Endothelial cell of umbilical vein (primary cell): ENCODE data around the gene SUPT3H. TPM values are rescaled to one million over a fixed set of nuclear protein-coding genes. Genes with fewer than 3 reads are reported as not detected.
"Not testable (repeated sequence)": the region's sequence is repeated elsewhere in the genome, so short reads cannot be mapped to it uniquely, and the experiment has no call there.

Source experiments
- BruUV-seq: library from RNA; stranded (reverse); fragments of 400-500 nt; replicated peaks from 2 replicates; lab custom pipeline; 2021; lab: Mats Ljungman, UMichigan
- CTCF ChIA-PET: fragments of 300-600, 350-600 bp; sonication (Branson Sonifier 250); formaldehyde crosslinking; loops from one replicate; lab custom pipeline; 2021; ENCODE audit warnings: antibody characterized with exemption, inconsistent platforms; lab: Charles Lee
- POLR2A ChIA-PET: fragments of 300-600, 350-600 bp; sonication (Branson Sonifier 250); formaldehyde crosslinking; loops from one replicate; lab custom pipeline; 2021; ENCODE audit warnings: antibody characterized with exemption, inconsistent platforms; lab: Charles Lee
- DNase-seq: peaks from one replicate; pipeline ENCODE4 v3.0.0-alpha.2; 2011; ENCODE audit warnings: low read depth, low spot score
- FAIRE-seq: peaks from 2 replicates; lab custom pipeline; 2011; peaks lifted over from hg19 to GRCh38; lab: Jason Lieb, UNC
- H2AFZ ChIP-seq: 2 replicates; pipeline ENCODE4 v1.6.0; 2012; ENCODE audit warnings: low read depth, low read length, control low read depth, inconsistent platforms
- H3K27ac ChIP-seq: 2 replicates; pipeline ENCODE4 v1.5.1; 2011; ENCODE audit warnings: low read depth, mild to moderate bottlenecking, control low read depth, low read length, moderate library complexity; ENCODE audit not compliant: insufficient read depth
- H3K27me3 ChIP-seq, 2 experiments: 2 replicates each; pipeline versions ENCODE4 v1.6.0 to v1.6.1; 2011; ENCODE audit warnings: low read length in 2 of 2, mixed read lengths in 1 of 2; ENCODE audit not compliant: control insufficient read depth in 2 of 2, insufficient read depth in 2 of 2
- H3K36me3 ChIP-seq, 2 experiments: 2 replicates in 1 of 2; 3 replicates in 1 of 2; pipeline ENCODE4 v1.5.1; 2011; ENCODE audit warnings: low read length in 2 of 2, mild to moderate bottlenecking in 1 of 2, moderate library complexity in 1 of 2; ENCODE audit not compliant: control insufficient read depth in 2 of 2, insufficient read depth in 2 of 2; ENCODE audit errors: extremely low read depth in 1 of 2
- H3K4me1 ChIP-seq: 3 replicates; pipeline ENCODE4 v1.5.1; 2011; ENCODE audit warnings: mild to moderate bottlenecking, low read length; ENCODE audit not compliant: control insufficient read depth, insufficient read depth; ENCODE audit errors: extremely low read depth
- H3K4me2 ChIP-seq: 2 replicates; pipeline ENCODE4 v1.6.1; 2011; ENCODE audit warnings: low read length, control low read depth, mixed read lengths; ENCODE audit not compliant: insufficient read depth
- H3K4me3 ChIP-seq, 3 experiments: fragments of 200-600 bp in 1 of 3; sonication (generic), shearing (Covaris generic) in 1 of 3; replicated peaks in 1 of 3; 2 replicates each; pipeline ENCODE4 v1.5.1; 2011 to 2016; ENCODE audit warnings: control low read depth in 3 of 3, low read length in 3 of 3, mild to moderate bottlenecking in 2 of 3, inconsistent platforms in 1 of 3, low read depth in 1 of 3, moderate library complexity in 1 of 3; ENCODE audit not compliant: insufficient read depth in 1 of 3
- H3K79me2 ChIP-seq: 2 replicates; pipeline ENCODE4 v1.6.0; 2012; ENCODE audit warnings: low read length, inconsistent platforms; ENCODE audit not compliant: control insufficient read depth, insufficient read depth
- H3K9ac ChIP-seq: replicated peaks from 2 replicates; pipeline ENCODE3; 2011; ENCODE audit warnings: low read length, control low read depth; ENCODE audit not compliant: insufficient read depth; ENCODE audit errors: extremely low read depth
- H3K9me1 ChIP-seq: replicated peaks from 3 replicates; pipeline ENCODE4 v1.6.0; 2011; ENCODE audit warnings: mild to moderate bottlenecking, low read length; ENCODE audit not compliant: control insufficient read depth, insufficient read depth; ENCODE audit errors: extremely low read depth
- H3K9me3 ChIP-seq: replicated peaks from 2 replicates; pipeline ENCODE4 v1.5.1; 2012; ENCODE audit warnings: low read length, inconsistent platforms; ENCODE audit not compliant: control insufficient read depth, insufficient read depth
- H4K20me1 ChIP-seq: replicated peaks from 2 replicates; pipeline ENCODE3; 2011; ENCODE audit warnings: mild to moderate bottlenecking, low read length; ENCODE audit not compliant: control insufficient read depth, insufficient read depth; ENCODE audit errors: extremely low read depth
- CTCF ChIP-seq, 2 donors: IDR thresholded peaks; 1 replicate in 1 of 2; 2 replicates in 1 of 2; pipeline ENCODE4 v1.5.1; 2011; ENCODE audit warnings: low read length in 2 of 2, mild to moderate bottlenecking in 2 of 2, moderate library complexity in 2 of 2, control low read depth in 1 of 2, inconsistent platforms in 1 of 2, low read depth in 1 of 2; ENCODE audit not compliant: insufficient read depth in 1 of 2; ENCODE audit errors: extremely low read depth in 1 of 2
- FOS ChIP-seq: IDR thresholded peaks from 2 replicates; pipeline ENCODE4 v1.6.1; 2011; ENCODE audit warnings: mild to moderate bottlenecking, low read length, moderate library complexity, borderline replicate concordance; ENCODE audit not compliant: insufficient read depth
- GATA2 ChIP-seq: IDR thresholded peaks from 2 replicates; pipeline ENCODE4 v1.7.0; 2011; ENCODE audit warnings: low read depth, mild to moderate bottlenecking, moderate library complexity, mixed read lengths, low read length; ENCODE audit not compliant: insufficient read length, insufficient read depth
- JUN ChIP-seq: IDR thresholded peaks from 2 replicates; pipeline ENCODE4 v1.6.1; 2011; ENCODE audit warnings: borderline replicate concordance, low read depth; ENCODE audit not compliant: insufficient read length, insufficient read depth
- MAX ChIP-seq: IDR thresholded peaks from 2 replicates; pipeline ENCODE4 v1.6.1; 2011; ENCODE audit not compliant: insufficient read depth, insufficient read length
- MYC ChIP-seq: IDR thresholded peaks from one replicate; pipeline ENCODE4 v1.6.1; 2011; ENCODE audit warnings: mild to moderate bottlenecking, low read depth, low read length
- POLR2A ChIP-seq: IDR thresholded peaks from 2 replicates; pipeline ENCODE4 v1.6.1; 2012; ENCODE audit warnings: low read depth, mild to moderate bottlenecking, control low read depth, low read length
- POLR2AphosphoS5 ChIP-seq: IDR thresholded peaks from 2 replicates; pipeline ENCODE4 v1.6.1; 2012; ENCODE audit warnings: low read depth, mild to moderate bottlenecking, control low read depth, low read length, moderate library complexity; ENCODE audit not compliant: insufficient read depth
- dilution Hi-C: fragments of 300-500 bp; cut with MboI; formaldehyde crosslinking; loops from one replicate; pipeline ENCODE4 v1.15.0; 2019; ENCODE audit warnings: low sequenced_read_pairs; ENCODE audit not compliant: extremely low pct_ligation_motif_present
- intact Hi-C: fragments of 100-400 bp; cut with micrococcal nuclease; formaldehyde crosslinking; loops from one replicate; pipeline ENCODE4 v1.10.0; 2022
- polyA plus RNA-seq, 4 experiments: library from polyadenylated mRNA; depleted of rRNA in 3 of 4; stranded (reverse) in 3 of 4; unstranded in 1 of 4; fragments of >200 nt; gene quantifications; 2 replicates each; pipeline versions ENCODE4 v1.2.1 to v1.2.3, GENCODE V29; 2011 to 2012; ENCODE audit warnings: missing spikeins in 1 of 4
- total RNA-seq: library from RNA; stranded (reverse); gene quantifications from 2 replicates; pipeline ENCODE4 v1.2.3, GENCODE V29; 2021

Gene SUPT3H
- total and polyA plus RNA-seq, 2 donors (not counting 3 experiments of a cell fraction or from before 2014, with no cell fraction given): 8.3 to 9.8 TPM

- Histone ChIP-seq H3K9me1 (no peaks in the 10 kb centered on the region), H3K4me2 (no peak overlapping the region), H3K36me3 (no peaks in the 10 kb centered on the region), H3K9ac (no peak overlapping the region), H3K27ac (no peak overlapping the region), H3K9me3 (no peaks in the 10 kb centered on the region), H3K4me3 (no peak overlapping the region), H3K4me1 (no peaks in the 10 kb centered on the region), H4K20me1 (no peaks in the 10 kb centered on the region), H2AFZ (no peak overlapping the region), H3K27me3 (no peaks in the 10 kb centered on the region), H3K79me2 (no peaks in the 10 kb centered on the region)
- TF ChIP-seq MYC (no peak), POLR2AphosphoS5 (no peak), MAX (no peak), POLR2A (no peak), CTCF (IDR thresholded peaks at IDR 0.05; ENCODE audit: extremely low read depth in 1 of 2, insufficient read depth in 1 of 2, low read depth in 1 of 2, low read length in 2 of 2) (no peak), JUN (no peak), FOS (no peak), GATA2 (no peak)
- ChIA-PET POLR2A (no interaction called here), CTCF (interaction anchor here (2.1 kb wide), 1 partner anchor 9 kb away, joined by 7 read pairs; no protein-coding TSS in a partner anchor)
- intact Hi-C loops: no loop called here
- FAIRE-seq (no peak), DNase-seq (no peak)
- dilution Hi-C loops: no loop called here
- BruUV-seq: no TSS peak
Observed at GRCh38 chr6:45148278-45148677, 229.5 kb downstream of the SUPT3H start.

GRCh38 chr6:45145658-45146057 is 232.1 kb downstream of the SUPT3H start:
- H3K36me3 ChIP-seq, CTCF ChIA-PET, H3K4me3 ChIP-seq, BruUV-seq, DNase-seq, H3K9me1 ChIP-seq, H3K4me2 ChIP-seq, H4K20me1 ChIP-seq, H3K9ac ChIP-seq, H3K9me3 ChIP-seq, FAIRE-seq, H3K4me1 ChIP-seq, H2AFZ ChIP-seq, H3K79me2 ChIP-seq, H3K27me3 ChIP-seq, dilution Hi-C loops, H3K27ac ChIP-seq, POLR2A ChIA-PET, intact Hi-C loops: not testable (repeated sequence)
